NCI-H446 (cell line): ENCODE results near the gene SRL.
"Not testable (repeated sequence)": the region's sequence is repeated elsewhere in the genome, so short reads cannot be mapped to it uniquely, and the experiment has no call there.

Experiments used
- DNase-seq, 2 experiments: peaks; one replicate each; lab custom pipeline; 2025; lab: John Stamatoyannopoulos, UW

Gene SRL

DNA sequence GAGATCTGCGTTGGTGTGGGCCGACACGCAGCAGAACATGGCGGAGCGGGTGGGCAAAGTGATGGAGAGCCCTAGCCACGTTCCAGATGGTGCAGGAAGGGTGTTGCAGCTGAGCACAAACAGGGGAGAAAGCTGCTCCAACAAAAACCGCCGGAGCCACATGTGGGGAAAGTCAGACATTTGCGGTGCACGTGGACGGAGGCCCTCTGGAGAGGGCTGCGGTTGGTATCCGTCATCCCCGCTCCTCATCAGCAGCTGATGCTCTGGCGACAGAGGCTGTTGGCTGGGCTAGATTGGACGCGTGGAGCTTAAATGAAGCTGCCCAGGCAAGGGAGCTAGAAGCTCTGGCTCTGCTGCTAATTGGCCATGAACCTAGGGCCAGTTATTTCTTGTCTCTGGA, 82.2 kb downstream of the SRL start:
- no peak for DNase-seq

- DNase-seq: no peak
Observed at GRCh38 chr16:4158143-4159093, 83.5 kb downstream of the SRL start.

- no peak for DNase-seq
Observed at GRCh38 chr16:4157376-4157825, 84.5 kb downstream of the SRL start.

- not testable (repeated sequence) for DNase-seq
Observed at GRCh38 chr16:4156503-4156902, 85.4 kb downstream of the SRL start.

DNA sequence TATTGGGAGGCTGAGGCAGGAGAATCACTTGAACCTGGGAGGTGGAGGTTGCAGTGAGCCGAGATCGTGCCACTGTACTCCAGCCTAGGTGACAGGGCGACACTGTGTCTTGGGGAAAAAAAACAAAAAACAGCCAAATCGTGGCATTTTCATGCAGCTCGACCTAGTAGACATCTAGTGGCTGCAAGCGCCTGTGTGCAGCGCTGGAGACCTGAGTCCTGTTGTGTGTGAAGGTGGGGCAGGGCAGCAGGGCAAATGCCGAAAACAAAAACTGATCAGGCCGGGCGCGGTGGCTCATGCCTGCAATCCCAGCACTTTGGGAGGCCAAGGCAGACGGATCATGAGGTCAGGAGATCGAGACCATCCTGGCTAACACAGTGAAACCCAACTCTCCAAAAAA, 88.5 kb downstream of the SRL start:
- not testable (repeated sequence) for DNase-seq

GRCh38 chr16:4152267-4152666, 89.6 kb downstream of the SRL start:
- DNase-seq: no peak

DNA sequence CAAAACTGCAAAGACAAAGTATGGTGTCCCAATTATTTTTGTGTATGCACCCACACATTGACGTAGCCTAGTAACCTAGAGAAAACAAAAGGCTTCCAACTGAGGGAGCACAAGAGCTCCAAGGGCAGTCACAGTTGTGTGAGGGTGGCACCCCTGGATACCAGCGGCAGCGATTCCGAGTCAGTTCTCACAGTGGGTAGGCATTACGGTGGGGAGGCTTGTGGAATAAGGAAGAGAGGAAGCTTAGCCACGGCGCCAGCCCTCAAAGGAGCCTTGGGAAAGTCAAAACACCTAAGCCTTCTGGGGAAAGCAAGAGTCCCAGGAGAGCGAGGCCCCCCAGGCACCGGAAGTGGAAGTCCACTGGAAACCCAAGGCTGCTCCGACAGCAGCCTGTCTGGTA, 94.6 kb downstream of the SRL start:
- DNase-seq: no peak

- no peak for DNase-seq
Observed at GRCh38 chr16:4142268-4142667, 99.6 kb downstream of the SRL start.

GRCh38 chr16:4141604-4142003, 100.3 kb downstream of the SRL start:
- no peak for DNase-seq

DNA sequence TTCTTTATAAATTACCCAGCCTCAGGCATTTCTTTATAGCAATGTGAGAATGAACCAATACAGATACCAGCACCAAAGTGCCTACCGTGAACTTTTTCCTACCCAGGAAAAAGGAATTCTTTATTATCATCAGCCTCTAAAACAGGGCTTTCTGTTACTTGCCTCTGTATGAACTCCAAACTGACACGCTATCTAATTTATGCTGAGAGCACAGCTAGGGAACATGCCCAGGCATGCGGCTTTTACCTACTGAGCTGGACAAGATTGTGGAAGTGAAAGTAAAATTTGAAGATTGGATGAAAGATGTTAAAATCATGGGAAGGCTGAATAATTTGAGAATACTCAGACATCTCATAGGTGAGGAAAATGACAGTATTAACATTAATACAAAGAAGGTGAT, 101.2 kb downstream of the SRL start:
- DNase-seq: no peak

GRCh38 chr16:4139968-4140367, 101.9 kb downstream of the SRL start:
- no peak for DNase-seq
